OCI-LY7 (cell line): ENCODE results near the gene FOXP1.

Source experiments
- EZH2phosphoT487 ChIP-seq: fragments of 200-600 bp; sonication (generic); IDR thresholded peaks from 2 replicates; pipeline ENCODE4 v1.6.1; 2018; ENCODE audit warnings: low read depth, borderline replicate concordance, mild to moderate bottlenecking, mixed run types, antibody characterized with exemption, low read length, moderate library complexity, mixed read lengths
- TF ChIP-seq, protein P1 (sequence below): fragments of 200-600 bp; sonication (generic); conservative IDR thresholded peaks from 2 replicates; pipeline ENCODE4 v1.5.1; 2014; ENCODE audit warnings: mild to moderate bottlenecking, antibody characterized with exemption, low read length, moderate library complexity, mixed read lengths

DNA sequence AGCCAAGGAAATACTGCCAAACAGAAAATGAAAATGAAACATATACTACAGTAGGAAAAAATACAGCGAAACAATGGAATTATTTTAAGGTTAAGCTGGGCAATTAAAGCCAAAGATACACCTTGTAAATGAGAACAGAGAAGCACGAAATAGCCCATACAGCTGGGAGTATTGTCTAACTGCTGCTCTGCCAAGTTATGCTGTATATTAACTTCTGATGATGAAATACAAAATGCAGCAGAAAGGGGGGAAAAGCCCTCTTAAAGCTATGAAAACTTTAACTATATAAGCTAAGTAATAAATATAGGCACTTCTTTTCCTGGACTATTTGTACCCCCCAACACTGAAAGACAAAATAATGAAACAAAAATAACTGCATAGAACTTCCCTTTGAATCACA is 449.0 kb downstream of the FOXP1 start:
- TF ChIP-seq, protein P1, sequence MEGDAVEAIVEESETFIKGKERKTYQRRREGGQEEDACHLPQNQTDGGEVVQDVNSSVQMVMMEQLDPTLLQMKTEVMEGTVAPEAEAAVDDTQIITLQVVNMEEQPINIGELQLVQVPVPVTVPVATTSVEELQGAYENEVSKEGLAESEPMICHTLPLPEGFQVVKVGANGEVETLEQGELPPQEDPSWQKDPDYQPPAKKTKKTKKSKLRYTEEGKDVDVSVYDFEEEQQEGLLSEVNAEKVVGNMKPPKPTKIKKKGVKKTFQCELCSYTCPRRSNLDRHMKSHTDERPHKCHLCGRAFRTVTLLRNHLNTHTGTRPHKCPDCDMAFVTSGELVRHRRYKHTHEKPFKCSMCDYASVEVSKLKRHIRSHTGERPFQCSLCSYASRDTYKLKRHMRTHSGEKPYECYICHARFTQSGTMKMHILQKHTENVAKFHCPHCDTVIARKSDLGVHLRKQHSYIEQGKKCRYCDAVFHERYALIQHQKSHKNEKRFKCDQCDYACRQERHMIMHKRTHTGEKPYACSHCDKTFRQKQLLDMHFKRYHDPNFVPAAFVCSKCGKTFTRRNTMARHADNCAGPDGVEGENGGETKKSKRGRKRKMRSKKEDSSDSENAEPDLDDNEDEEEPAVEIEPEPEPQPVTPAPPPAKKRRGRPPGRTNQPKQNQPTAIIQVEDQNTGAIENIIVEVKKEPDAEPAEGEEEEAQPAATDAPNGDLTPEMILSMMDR: no peak
- TF ChIP-seq EZH2phosphoT487: no peak
